Mesendoderm (in vitro differentiated cells): Measurements from ENCODE around the gene GRIA2.
"Not testable (repeated sequence)": the region's sequence is repeated elsewhere in the genome, so short reads cannot be mapped to it uniquely, and the experiment has no call there.

Experiments
- DNase-seq: peaks from one replicate; pipeline ENCODE4 v3.0.0; 2013
- H2AK5ac ChIP-seq: 2 replicates; pipeline ENCODE4 v1.6.1; 2013; ENCODE audit warnings: low read length, inconsistent platforms
- H2BK120ac ChIP-seq: 2 replicates; pipeline ENCODE4 v1.6.1; 2013; ENCODE audit warnings: low read depth, mild to moderate bottlenecking, low read length, moderate library complexity, mixed read lengths
- H2BK15ac ChIP-seq: replicated peaks from 2 replicates; pipeline ENCODE4 v1.6.1; 2013; ENCODE audit warnings: low read depth, mild to moderate bottlenecking, moderate library complexity
- H2BK5ac ChIP-seq: 2 replicates; pipeline ENCODE4 v1.6.1; 2013; ENCODE audit warnings: low read length, inconsistent platforms
- H3K18ac ChIP-seq: 2 replicates; pipeline ENCODE4 v1.6.1; 2013; ENCODE audit warnings: mild to moderate bottlenecking, low read length, mixed read lengths
- H3K23ac ChIP-seq: one replicate; pipeline ENCODE4 v1.6.1; 2013; ENCODE audit warnings: low read length
- H3K27ac ChIP-seq: 2 replicates; pipeline ENCODE4 v1.5.1; 2013; ENCODE audit warnings: low read depth, mild to moderate bottlenecking, inconsistent platforms, low read length, moderate library complexity
- H3K27me3 ChIP-seq: 2 replicates; pipeline ENCODE4 v1.6.1; 2013; ENCODE audit warnings: low read length, control low read depth, mild to moderate bottlenecking, inconsistent platforms; ENCODE audit not compliant: insufficient read depth, poor library complexity
- H3K36me3 ChIP-seq: 2 replicates; pipeline ENCODE4 v1.6.1; 2013; ENCODE audit warnings: low read length, inconsistent platforms; ENCODE audit not compliant: control insufficient read depth, insufficient read depth
- H3K4ac ChIP-seq: one replicate; pipeline ENCODE4 v1.6.1; 2013; ENCODE audit warnings: low read depth, mild to moderate bottlenecking, low read length, moderate library complexity
- H3K4me1 ChIP-seq: 2 replicates; pipeline ENCODE4 v1.6.1; 2013; ENCODE audit warnings: low read depth, low read length, inconsistent platforms; ENCODE audit not compliant: control insufficient read depth
- H3K4me2 ChIP-seq: 2 replicates; pipeline ENCODE4 v1.6.1; 2013; ENCODE audit warnings: low read length
- H3K4me3 ChIP-seq: 2 replicates; pipeline ENCODE4 v1.5.1; 2013; ENCODE audit warnings: mild to moderate bottlenecking, low read length
- H3K56ac ChIP-seq: one replicate; pipeline ENCODE4 v1.6.1; 2013; ENCODE audit warnings: low read length
- H3K79me1 ChIP-seq: 2 replicates; pipeline ENCODE4 v1.6.1; 2013; ENCODE audit warnings: low read length, inconsistent platforms
- H3K79me2 ChIP-seq: 2 replicates; pipeline ENCODE4 v1.6.1; 2013; ENCODE audit warnings: mild to moderate bottlenecking, low read length; ENCODE audit not compliant: control insufficient read depth, insufficient read depth
- H3K9ac ChIP-seq: 2 replicates; pipeline ENCODE4 v1.6.1; 2013; ENCODE audit warnings: low read length, inconsistent platforms
- H4K5ac ChIP-seq: one replicate; pipeline ENCODE4 v1.6.1; 2013; ENCODE audit warnings: low read length
- H4K8ac ChIP-seq: one replicate; pipeline ENCODE4 v1.6.1; 2013; ENCODE audit warnings: low read depth, mild to moderate bottlenecking, control low read depth, low read length, moderate library complexity
- WGBS: extraction: QIAGEN DNeasy Blood & Tissue Kit; methylation state at CpG from one replicate; pipeline ENCODE4 v1.1.7; 2013; ENCODE audit warnings: low lambda C conversion rate, missing lambda C conversion rate; ENCODE audit not compliant: insufficient coverage; ENCODE audit errors: extremely low coverage; 5-methylcytosine and 5-hydroxymethylcytosine counted together

Gene GRIA2

DNA sequence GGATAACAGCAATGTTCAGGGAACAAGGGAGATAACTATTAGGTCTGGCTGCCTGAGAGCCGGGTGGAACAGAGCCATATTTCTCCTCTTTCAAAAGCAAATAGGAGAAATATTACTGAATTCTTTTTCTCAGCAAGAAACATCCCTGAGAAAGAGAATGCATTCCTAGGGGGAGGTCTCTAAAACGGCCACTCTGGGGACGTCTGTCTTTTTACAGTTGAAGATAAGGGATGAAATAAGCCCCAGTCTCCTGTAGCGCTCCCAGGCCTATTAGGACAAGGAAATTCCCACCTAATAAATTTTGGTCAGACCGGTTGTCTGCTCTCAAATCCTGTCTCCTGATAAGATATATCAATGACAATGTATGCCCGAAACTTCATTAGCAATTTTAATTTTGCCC is 37.6 kb downstream of the GRIA2 start:
- not testable (repeated sequence) for H2BK120ac ChIP-seq, H4K8ac ChIP-seq, H3K18ac ChIP-seq, H3K56ac ChIP-seq, H3K4me1 ChIP-seq, H3K4me2 ChIP-seq, H3K4ac ChIP-seq, H3K27me3 ChIP-seq, H2AK5ac ChIP-seq, H3K27ac ChIP-seq, H2BK15ac ChIP-seq, H3K9ac ChIP-seq, H3K79me2 ChIP-seq, H3K79me1 ChIP-seq, H3K36me3 ChIP-seq, H4K5ac ChIP-seq, H3K23ac ChIP-seq, H3K4me3 ChIP-seq, H2BK5ac ChIP-seq
- WGBS, result no CpG with 5 or more reads among the region's 6 CpGs
- DNase-seq, result peak; percentile 33

DNA sequence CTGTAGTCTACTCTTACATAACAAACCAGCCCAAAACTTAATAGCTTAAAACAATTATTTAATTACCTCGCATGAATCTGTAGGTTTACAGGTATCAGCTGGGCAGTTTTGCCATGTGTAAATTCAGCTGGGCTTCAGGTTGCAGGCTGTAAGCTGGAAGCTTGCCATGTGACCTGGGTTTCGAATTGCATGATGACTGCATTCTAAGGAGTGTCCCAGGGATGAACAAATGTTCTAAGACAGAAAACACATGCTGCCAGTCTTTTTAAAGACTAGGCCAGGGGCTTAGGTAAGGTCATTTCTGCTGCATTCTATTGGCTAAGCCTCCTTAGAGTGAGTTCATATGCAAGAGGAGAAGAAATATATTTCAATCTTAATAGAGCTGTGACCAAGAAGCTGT is 44.8 kb downstream of the GRIA2 start:
- no CpG with 5 or more reads among the region's 2 CpGs for WGBS
- H2BK120ac ChIP-seq, result no peak overlapping the region
- no peak overlapping the region for H2AK5ac ChIP-seq
- no peak overlapping the region for H3K23ac ChIP-seq
- H4K5ac ChIP-seq, result peak overlapping the region; percentile 81
- H3K27ac ChIP-seq, result no peak overlapping the region
- no peak overlapping the region for H3K4me3 ChIP-seq
- peak; percentile 36 for DNase-seq
- no peak overlapping the region for H3K56ac ChIP-seq
- no peaks in the 10 kb centered on the region for H3K4me1 ChIP-seq
- H3K79me1 ChIP-seq, result no peaks in the 10 kb centered on the region
- no peak overlapping the region for H2BK15ac ChIP-seq
- no peak overlapping the region for H2BK5ac ChIP-seq
- no peak overlapping the region for H4K8ac ChIP-seq
- H3K27me3 ChIP-seq, result no peaks in the 10 kb centered on the region
- no peak overlapping the region for H3K4me2 ChIP-seq
- no peak overlapping the region for H3K18ac ChIP-seq
- no peaks in the 10 kb centered on the region for H3K36me3 ChIP-seq
- H3K9ac ChIP-seq, result no peak overlapping the region
- no peak overlapping the region for H3K4ac ChIP-seq
- no peaks in the 10 kb centered on the region for H3K79me2 ChIP-seq

DNA sequence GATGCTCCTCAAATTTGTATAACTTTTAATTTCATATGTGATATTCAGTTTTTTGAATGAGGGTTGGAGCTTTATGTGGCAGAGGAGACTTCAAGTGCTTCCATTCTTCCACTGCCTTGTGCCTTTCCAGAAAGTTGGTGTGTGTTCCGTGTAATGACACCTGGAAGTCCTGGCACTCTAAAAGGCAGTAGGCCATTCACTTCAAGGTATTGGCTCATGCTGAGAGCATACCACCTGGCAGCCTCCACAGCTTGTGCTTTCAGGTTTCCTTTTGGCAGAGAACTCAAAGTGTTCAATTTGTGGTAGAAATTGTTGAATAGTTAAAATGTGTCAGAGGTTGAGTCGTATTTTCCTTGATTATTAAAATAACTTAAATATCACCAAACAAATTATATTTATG is 49.6 kb downstream of the GRIA2 start:
- Histone ChIP-seq H3K23ac (no peak overlapping the region), H3K9ac (no peak overlapping the region), H3K4me3 (no peak overlapping the region), H3K27me3 (no peaks in the 10 kb centered on the region), H3K36me3 (no peaks in the 10 kb centered on the region), H3K27ac (no peak overlapping the region), H2BK120ac (no peak overlapping the region), H3K56ac (no peak overlapping the region), H3K4me2 (no peak overlapping the region), H3K79me2 (no peaks in the 10 kb centered on the region), H3K79me1 (no peaks in the 10 kb centered on the region), H4K8ac (no peak overlapping the region), H2AK5ac (no peak overlapping the region), H2BK5ac (no peak overlapping the region), H3K4ac (no peak overlapping the region), H2BK15ac (no peak overlapping the region), H3K18ac (no peak overlapping the region), H3K4me1 (no peaks in the 10 kb centered on the region), H4K5ac (no peak overlapping the region)
- WGBS, result no CpG with 5 or more reads among the region's 2 CpGs
- no peak for DNase-seq

DNA sequence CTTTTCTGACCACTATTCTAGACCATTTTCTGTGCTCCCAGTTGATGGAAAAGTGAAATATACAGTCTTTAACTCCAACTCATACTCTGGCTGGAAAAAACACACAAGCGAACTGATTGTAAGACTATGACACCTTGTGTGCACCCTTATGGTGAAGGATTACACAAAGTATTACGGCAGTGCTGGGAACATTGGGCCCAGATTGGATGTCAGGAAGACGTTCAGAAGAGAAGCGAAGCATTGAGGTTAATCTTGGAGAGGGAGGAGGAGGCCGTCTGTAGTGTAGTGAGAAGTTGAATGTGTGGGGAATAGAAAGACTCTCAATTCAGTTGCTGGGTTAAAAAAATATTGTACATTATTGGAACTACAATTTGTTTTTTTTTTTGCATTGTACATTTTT is 50.0 kb downstream of the GRIA2 start:
- Histone ChIP-seq H3K27me3 (no peaks in the 10 kb centered on the region), H3K9ac (no peak overlapping the region), H3K23ac (no peak overlapping the region), H2BK15ac (no peak overlapping the region), H3K56ac (no peak overlapping the region), H4K5ac (no peak overlapping the region), H3K27ac (no peak overlapping the region), H2BK120ac (no peak overlapping the region), H3K4ac (no peak overlapping the region), H3K79me2 (no peaks in the 10 kb centered on the region), H3K18ac (no peak overlapping the region), H2BK5ac (no peak overlapping the region), H3K4me2 (no peak overlapping the region), H3K36me3 (no peaks in the 10 kb centered on the region), H3K79me1 (no peaks in the 10 kb centered on the region), H2AK5ac (no peak overlapping the region), H3K4me3 (no peak overlapping the region), H3K4me1 (no peaks in the 10 kb centered on the region), H4K8ac (no peak overlapping the region)
- no peak for DNase-seq
- 100% methylated on average over 3 of the region's 5 CpGs for WGBS

DNA sequence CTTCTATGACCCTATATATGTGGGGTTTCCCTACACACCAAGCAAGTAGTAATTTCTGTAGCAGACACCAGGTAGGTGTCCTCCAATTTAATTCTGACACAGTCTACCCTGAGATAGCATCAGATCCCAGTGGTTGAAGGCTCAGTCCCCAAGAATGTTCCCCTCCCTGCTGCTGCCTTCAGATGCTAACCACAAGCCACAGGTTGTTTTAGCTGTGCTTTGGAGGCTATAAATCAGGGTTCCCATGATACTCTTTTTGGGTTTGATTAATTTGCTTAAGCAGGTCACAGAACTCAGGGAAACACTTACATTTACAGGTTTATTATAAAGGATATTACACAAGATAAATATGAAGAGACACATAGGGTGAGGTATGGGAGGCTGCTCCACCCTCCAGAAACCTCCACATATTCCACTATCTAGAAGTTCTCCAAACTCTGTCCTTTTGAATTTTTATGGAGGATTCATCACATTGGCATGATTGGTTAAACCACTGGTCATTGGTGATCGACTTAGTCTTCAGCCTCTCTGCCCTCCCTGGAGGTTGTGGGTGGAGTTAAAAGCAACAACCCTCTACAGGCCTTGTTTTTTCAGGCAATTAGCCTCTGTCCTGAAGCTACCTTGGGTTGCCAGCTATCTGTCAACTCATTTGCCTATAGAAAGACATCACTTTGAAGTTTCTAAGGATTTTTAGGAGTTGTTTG is 50.8 kb downstream of the GRIA2 start:
- H3K18ac ChIP-seq, result no peak overlapping the region

DNA sequence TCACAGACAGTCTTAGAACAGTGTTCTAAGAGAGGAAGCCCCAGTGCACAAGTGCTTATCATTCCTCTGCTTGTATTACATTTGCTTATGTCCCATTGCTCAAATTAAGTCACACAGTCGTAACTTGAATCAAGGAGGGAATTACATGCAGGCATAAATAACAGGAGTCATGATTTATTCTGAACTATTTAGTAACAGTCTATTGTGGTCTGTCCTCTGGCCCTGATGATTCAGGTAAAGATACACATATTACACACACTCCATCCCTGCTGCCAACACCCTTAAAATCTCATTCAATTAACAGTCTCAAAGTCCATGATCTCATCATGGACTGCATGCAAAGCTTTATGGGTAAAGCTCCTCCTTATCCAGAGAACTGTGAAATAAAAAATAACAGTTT is 60.1 kb downstream of the GRIA2 start:
- Histone ChIP-seq H3K36me3 (no peaks in the 10 kb centered on the region), H3K27ac (no peak overlapping the region), H3K79me2 (no peaks in the 10 kb centered on the region), H2BK5ac (no peak overlapping the region), H3K56ac (no peak overlapping the region), H2AK5ac (no peak overlapping the region), H3K23ac (no peak overlapping the region), H3K4me1 (no peaks in the 10 kb centered on the region), H3K79me1 (no peaks in the 10 kb centered on the region), H3K27me3 (no peaks in the 10 kb centered on the region), H3K4me2 (no peak overlapping the region), H3K18ac (no peak overlapping the region), H3K4ac (no peak overlapping the region), H3K4me3 (no peak overlapping the region), H4K8ac (no peak overlapping the region), H2BK15ac (no peak overlapping the region), H3K9ac (no peak overlapping the region), H2BK120ac (no peak overlapping the region), H4K5ac (no peak overlapping the region)
- no CpG with 5 or more reads among the region's 1 CpG for WGBS
- no peak for DNase-seq

More for the DNA sequence above, 50.8 kb downstream of the GRIA2 start:
- no peaks in the 10 kb centered on the region for H3K79me2 ChIP-seq
- H3K36me3 ChIP-seq, result no peaks in the 10 kb centered on the region
- no peak overlapping the region for H2BK5ac ChIP-seq
- H3K4me3 ChIP-seq, result no peak overlapping the region
- no peak overlapping the region for H4K8ac ChIP-seq
- no peak overlapping the region for H3K27ac ChIP-seq
- WGBS, result no CpG with 5 or more reads among the region's 1 CpG
- no peak overlapping the region for H3K56ac ChIP-seq
- no peaks in the 10 kb centered on the region for H3K4me1 ChIP-seq
- no peak overlapping the region for H3K9ac ChIP-seq
- no peak overlapping the region for H2BK15ac ChIP-seq
- H3K27me3 ChIP-seq, result no peaks in the 10 kb centered on the region
- H3K4me2 ChIP-seq, result no peak overlapping the region
- DNase-seq, result peak; percentile 4
- no peak overlapping the region for H3K4ac ChIP-seq
- H2AK5ac ChIP-seq, result no peak overlapping the region
- H3K79me1 ChIP-seq, result no peaks in the 10 kb centered on the region
- H4K5ac ChIP-seq, result no peak overlapping the region
- H3K23ac ChIP-seq, result no peak overlapping the region
- no peak overlapping the region for H2BK120ac ChIP-seq
